ENCODE measurements around the gene ASB10.

Gene ASB10

GRCh38 chr7:151134743-151135524 is 52.1 kb downstream of the ASB10 start:
- DNase-seq: no peak

GRCh38 chr7:151133986-151134742 is 52.9 kb downstream of the ASB10 start:
- DNase-seq: no peak

DNA sequence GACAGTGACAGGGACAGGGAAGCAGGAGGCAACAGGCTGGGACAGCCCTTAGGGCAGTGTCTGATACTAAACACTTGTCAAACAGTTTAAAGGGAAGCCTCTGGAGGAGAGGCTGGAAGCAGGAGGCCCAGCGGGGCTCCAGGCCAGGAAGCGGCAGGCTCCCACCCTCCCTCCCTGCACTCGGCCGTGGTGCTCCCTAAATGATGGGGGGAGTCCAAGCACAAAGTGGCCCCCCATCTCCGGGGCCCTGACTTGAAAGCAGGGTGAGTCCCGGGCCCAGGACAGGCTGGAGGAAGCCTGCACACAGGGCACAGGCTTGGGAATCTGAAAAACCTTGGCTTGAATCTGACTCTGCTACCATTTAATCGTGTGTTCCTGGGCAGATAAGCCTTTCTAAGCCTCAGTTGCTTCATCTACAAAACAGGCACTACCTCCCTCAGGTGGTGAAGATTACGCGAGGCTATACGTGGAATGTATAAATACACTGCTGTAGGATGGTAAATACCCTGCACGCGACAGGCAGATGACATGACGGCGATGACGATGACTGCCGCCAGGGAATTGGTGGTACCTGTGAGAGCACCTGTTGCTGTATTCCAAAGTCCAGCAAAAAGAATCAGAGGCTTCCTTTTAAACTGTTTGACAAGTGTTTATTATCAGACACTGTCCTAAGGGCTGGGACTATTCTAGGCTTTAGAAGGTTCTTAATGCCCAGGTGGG is 53.6 kb downstream of the ASB10 start:
- no peak for DNase-seq

GRCh38 chr7:151132461-151133205 is 54.4 kb downstream of the ASB10 start:
- DNase-seq: no peak

- DNase-seq: no peak
Measured at GRCh38 chr7:151131592-151132293, 55.3 kb downstream of the ASB10 start.

DNA sequence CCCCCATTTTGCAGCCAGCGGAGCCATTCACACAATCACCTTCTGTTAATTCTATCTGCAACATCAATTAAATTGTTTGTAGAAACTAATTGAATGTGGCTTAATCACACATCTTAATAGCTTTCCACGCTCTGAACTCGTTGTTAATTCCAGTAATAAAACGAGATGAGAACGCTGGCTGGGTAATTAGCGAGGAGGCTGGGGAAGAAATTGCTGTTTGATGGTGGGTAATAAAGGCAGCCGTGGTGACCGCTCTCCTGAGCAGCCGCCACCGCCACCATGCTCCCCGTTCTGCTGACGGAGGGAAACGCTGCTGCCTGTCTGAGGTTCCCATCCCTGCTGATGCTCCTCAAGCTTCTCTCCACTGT is 55.8 kb downstream of the ASB10 start:
- no peak for DNase-seq

- no peak for DNase-seq
Measured at GRCh38 chr7:151130741-151131157, 56.3 kb downstream of the ASB10 start.

DNA sequence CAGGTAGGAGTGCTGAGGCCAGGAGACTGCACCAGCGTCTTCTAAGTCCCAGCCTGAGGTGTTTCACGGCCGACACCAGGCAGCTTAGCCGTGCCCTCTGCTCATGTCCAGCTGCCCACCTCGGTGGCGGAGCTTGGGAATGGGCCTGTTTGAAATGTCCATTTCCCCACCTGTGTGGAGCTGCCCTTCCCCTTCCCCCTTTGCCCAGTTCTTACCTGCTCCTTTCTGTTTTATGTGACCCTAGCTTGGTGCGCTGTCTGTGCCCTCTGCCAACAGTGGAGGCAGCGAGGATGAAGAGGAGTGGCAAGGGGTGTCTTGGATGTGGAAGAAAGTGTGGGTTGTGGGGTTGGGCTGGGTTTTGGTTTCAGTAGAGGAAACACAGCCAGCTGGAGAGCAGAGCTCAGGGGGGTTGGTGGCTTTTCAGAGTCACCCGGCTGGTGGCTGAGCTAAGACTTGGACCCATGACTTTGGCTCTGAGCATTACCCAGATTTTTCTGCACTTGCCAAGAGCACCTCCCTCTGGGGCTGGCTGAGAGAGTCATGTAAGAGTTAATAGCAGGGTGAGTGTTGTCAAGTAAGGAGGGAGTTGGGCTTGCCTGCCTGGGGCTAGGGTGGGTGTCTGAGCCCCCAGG is 57.0 kb downstream of the ASB10 start:
- no peak for DNase-seq

DNA sequence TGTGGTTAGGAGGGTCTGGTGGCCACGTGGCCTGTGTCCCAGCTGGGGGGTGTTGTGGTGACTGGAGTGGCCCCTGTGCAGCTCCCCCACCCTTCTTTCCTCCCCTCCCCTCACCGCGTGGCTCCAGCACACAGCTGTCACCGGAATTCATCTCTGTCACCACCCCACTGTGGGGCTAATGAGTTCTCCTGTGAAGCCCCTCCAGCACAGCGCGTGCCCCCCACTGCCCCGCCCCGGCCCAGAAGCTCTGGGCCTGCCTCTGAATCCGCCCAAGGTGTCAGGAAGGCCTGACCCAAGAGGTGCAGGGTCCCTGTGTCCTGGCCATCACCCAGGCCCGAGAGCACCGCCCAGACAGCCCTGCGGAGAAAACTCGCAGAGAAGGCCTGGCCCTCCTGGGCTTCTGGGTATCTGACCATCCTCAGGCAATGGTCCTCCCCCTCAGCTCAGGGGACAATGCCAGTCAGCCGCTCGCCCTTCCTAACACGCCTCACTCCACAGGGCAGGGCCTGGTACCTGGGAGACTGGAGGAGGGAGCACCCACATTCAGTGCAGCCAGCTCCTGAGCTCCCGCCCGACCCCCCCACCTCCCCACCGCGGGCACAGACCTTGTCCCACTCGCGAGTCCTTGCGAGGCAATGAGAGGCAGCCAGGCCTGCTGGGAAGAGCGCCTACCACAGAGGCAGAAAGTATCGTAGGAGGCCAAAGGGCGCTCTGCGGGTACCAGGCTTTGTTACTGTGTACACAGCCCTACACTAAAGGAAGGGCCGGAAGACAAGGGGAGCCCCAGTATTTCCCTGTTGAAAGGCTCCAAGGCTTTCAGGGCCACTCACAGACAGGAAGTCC is 57.7 kb downstream of the ASB10 start:
- DNase-seq: no peak

DNA sequence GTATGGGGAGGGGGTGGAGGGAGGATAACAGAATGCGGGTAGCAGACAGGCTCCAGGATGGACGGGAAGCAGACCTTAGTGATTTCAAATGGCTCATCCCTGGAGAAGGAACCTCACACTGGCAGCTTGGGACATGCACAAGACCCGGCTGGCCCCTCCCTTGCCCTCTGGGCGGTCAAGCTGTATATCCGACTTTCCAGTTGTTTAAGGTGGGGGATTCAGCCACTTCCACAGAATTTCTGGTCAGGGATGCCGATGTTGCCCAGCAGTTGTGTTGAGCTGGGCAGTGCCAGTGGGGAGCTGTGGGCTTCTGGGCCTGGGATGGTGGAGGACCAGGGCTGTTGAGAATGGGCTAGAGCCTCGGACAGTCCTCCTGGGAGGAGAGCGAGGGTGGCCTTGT is 58.3 kb downstream of the ASB10 start:
- no peak for DNase-seq

DNA sequence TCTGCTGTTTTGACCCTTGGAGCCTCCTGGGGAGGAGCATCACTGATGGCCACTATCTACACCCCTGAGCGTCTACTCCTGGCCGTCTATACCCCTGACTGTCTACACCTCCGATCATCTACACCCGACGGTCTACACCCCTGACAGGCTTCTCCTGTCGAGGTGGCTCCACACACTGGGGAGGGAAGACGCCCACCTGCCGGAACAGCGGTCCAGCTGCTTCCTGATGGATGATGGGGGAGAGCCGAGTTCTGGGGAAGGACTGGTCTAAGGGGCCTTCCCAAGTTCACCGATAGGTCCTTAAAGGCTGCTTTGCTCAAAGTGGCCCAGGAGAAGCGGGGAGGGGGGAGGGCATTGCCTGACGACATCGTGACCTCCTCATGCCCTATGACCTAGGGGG is 58.9 kb downstream of the ASB10 start:
- DNase-seq: no peak

GRCh38 chr7:151126491-151127137 is 60.4 kb downstream of the ASB10 start:
- DNase-seq: no peak

- DNase-seq: no peak
Measured at GRCh38 chr7:151125846-151126481, 61.1 kb downstream of the ASB10 start.
